Activated CD8-positive, alpha-beta memory T cell treated with anti-CD3 and anti-CD28 coated beads, Interleukin-2, amount 50 U/mL, for 48 hours (primary cell): ENCODE results near the gene VSTM4.

Source experiments
- DNase-seq: peaks from one replicate; pipeline ENCODE4 v3.0.0-alpha.2; 2020

VSTM4 gene

GRCh38 chr10:49090696-49091380, 24.5 kb downstream of the VSTM4 start:
- no peak for DNase-seq

GRCh38 chr10:49090189-49090575, 25.1 kb downstream of the VSTM4 start:
- DNase-seq, result no peak

- no peak for DNase-seq
Observed at GRCh38 chr10:49089557-49090188, 25.6 kb downstream of the VSTM4 start.

- DNase-seq, result no peak
Observed at GRCh38 chr10:49089152-49089551, 26.2 kb downstream of the VSTM4 start.

- DNase-seq, result no peak
Observed at GRCh38 chr10:49086889-49087288, 28.4 kb downstream of the VSTM4 start.

- DNase-seq, result no peak
Observed at GRCh38 chr10:49083261-49083660, 32.1 kb downstream of the VSTM4 start.

GRCh38 chr10:49082766-49083165, 32.6 kb downstream of the VSTM4 start:
- DNase-seq, result no peak

GRCh38 chr10:49081547-49082275, 33.6 kb downstream of the VSTM4 start:
- no peak for DNase-seq

- no peak for DNase-seq
Observed at GRCh38 chr10:49080965-49081364, 34.4 kb downstream of the VSTM4 start.

- DNase-seq, result peak; percentile 50
Observed at GRCh38 chr10:49080071-49080470, 35.3 kb downstream of the VSTM4 start.

- DNase-seq, result no peak
Observed at GRCh38 chr10:49079499-49079898, 35.8 kb downstream of the VSTM4 start.

GRCh38 chr10:49079072-49079471, 36.2 kb downstream of the VSTM4 start:
- no peak for DNase-seq

- no peak for DNase-seq
Observed at GRCh38 chr10:49078433-49078832, 36.9 kb downstream of the VSTM4 start.

- DNase-seq, result peak; percentile 54
Observed at GRCh38 chr10:49076741-49077521, 38.4 kb downstream of the VSTM4 start.

- peak; percentile 46 for DNase-seq
Observed at GRCh38 chr10:49076319-49076718, 39.0 kb downstream of the VSTM4 start.

- peak; percentile 18 for DNase-seq
Observed at GRCh38 chr10:49075743-49076142, 39.6 kb downstream of the VSTM4 start.

- DNase-seq, result no peak
Observed at GRCh38 chr10:49074836-49075682, 40.3 kb downstream of the VSTM4 start.

- no peak for DNase-seq
Observed at GRCh38 chr10:49072166-49072885, 43.0 kb downstream of the VSTM4 start.

- no peak for DNase-seq
Observed at GRCh38 chr10:49071160-49071761, 44.1 kb downstream of the VSTM4 start.

- DNase-seq, result no peak
Observed at GRCh38 chr10:49070701-49071100, 44.6 kb downstream of the VSTM4 start.

- no peak for DNase-seq
Observed at GRCh38 chr10:49068672-49069217, 46.6 kb downstream of the VSTM4 start.
